ENCODE results near the gene AKNA. TPM values are rescaled to one million over a fixed set of nuclear protein-coding genes. Genes with fewer than 3 reads are reported as not detected.

Gene AKNA
- total RNA-seq, 4 donors from 2014 or later, result 34.8 to 63.2 (median 48.6) TPM

GRCh38 chr9:114359801-114360200 is 28.0 kb downstream of the AKNA start:
- Histone ChIP-seq H3K4me1 (peaks cover 0 to 10% (median under 1%) of the 10 kb centered on the region in 4 donors), H3K4me3 (no peak overlapping the region), H3K27ac (no peak overlapping the region), H3K27me3 (no peaks in the 10 kb centered on the region), H3K9me3 (no peaks in the 10 kb centered on the region), H3K36me3 (peaks cover 0 to 80% (median 38%) of the 10 kb centered on the region in 4 donors)
- intact Hi-C loops (cut with DNase I; ENCODE audit: low total_unique reads) (no loop called here), in situ Hi-C loops (cut with MboI; ENCODE audit: low pct_ligation_motif_present in 1 of 4, low pct_unique_long_range_greater_than_20kb in 1 of 4, low sequenced_read_pairs in 3 of 4) (no loop called here)
- WGBS, 2 donors (ENCODE audit: low coverage in 1 of 2), result 99% methylated on average over 7 of the region's 7 CpGs; no CpG with 5 or more reads in 1 of the 2 donors
- no peak for DNase-seq
- TF ChIP-seq EP300 (IDR thresholded peaks at IDR 0.05; ENCODE audit: low read depth) (no peak), POLR2AphosphoS5 (IDR thresholded peaks at IDR 0.05) (no peak), POLR2A (IDR thresholded peaks at IDR 0.05) (no peak)
- TF ChIP-seq, protein P1, sequence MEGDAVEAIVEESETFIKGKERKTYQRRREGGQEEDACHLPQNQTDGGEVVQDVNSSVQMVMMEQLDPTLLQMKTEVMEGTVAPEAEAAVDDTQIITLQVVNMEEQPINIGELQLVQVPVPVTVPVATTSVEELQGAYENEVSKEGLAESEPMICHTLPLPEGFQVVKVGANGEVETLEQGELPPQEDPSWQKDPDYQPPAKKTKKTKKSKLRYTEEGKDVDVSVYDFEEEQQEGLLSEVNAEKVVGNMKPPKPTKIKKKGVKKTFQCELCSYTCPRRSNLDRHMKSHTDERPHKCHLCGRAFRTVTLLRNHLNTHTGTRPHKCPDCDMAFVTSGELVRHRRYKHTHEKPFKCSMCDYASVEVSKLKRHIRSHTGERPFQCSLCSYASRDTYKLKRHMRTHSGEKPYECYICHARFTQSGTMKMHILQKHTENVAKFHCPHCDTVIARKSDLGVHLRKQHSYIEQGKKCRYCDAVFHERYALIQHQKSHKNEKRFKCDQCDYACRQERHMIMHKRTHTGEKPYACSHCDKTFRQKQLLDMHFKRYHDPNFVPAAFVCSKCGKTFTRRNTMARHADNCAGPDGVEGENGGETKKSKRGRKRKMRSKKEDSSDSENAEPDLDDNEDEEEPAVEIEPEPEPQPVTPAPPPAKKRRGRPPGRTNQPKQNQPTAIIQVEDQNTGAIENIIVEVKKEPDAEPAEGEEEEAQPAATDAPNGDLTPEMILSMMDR (IDR thresholded peaks at IDR 0.05), result no peak

- WGBS, 2 donors (ENCODE audit: low coverage in 1 of 2), result 97% methylated on average over 9 of the region's 9 CpGs; no CpG with 5 or more reads in 1 of the 2 donors
- no peaks in the 10 kb centered on the region for H3K4me1 ChIP-seq
- no peaks in the 10 kb centered on the region for H3K9me3 ChIP-seq
- TF ChIP-seq POLR2AphosphoS5 (IDR thresholded peaks at IDR 0.05) (no peak), EP300 (IDR thresholded peaks at IDR 0.05; ENCODE audit: low read depth) (no peak)
- H3K36me3 ChIP-seq, result peaks cover 0 to 80% (median 38%) of the 10 kb centered on the region in 4 donors
- H3K4me3 ChIP-seq, result no peak overlapping the region
- no peak for DNase-seq
- intact Hi-C loops (cut with DNase I; ENCODE audit: low total_unique reads), result no loop called here
- H3K27me3 ChIP-seq, result no peaks in the 10 kb centered on the region
- in situ Hi-C loops (cut with MboI; ENCODE audit: low pct_ligation_motif_present in 1 of 4, low pct_unique_long_range_greater_than_20kb in 1 of 4, low sequenced_read_pairs in 3 of 4), result no loop called here
- H3K27ac ChIP-seq, result no peak overlapping the region
Observed at GRCh38 chr9:114357911-114358328, 29.9 kb downstream of the AKNA start.

DNA sequence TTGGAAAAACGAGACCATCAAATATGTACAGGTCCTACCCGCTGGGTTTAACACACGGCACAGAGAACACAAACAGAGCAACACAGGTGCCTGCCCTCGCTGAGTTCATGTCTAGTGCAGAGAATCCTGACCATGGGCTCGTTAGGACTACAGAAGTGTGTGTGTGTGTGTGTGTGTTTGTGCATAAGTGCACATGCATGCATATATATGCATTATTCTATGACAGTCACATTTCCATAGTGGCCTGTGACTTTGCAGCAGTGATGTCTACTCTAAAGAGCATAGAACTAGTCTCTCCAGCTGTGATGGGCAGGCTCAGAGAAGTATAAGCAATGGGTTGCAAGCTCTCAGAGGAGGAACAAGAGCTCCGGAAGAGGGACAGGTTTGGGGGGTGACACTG is 30.4 kb downstream of the AKNA start:
- Histone ChIP-seq H3K4me1 (no peaks in the 10 kb centered on the region), H3K27ac (no peak overlapping the region), H3K36me3 (peaks cover 0 to 80% (median 38%) of the 10 kb centered on the region in 4 donors), H3K27me3 (no peaks in the 10 kb centered on the region), H3K4me3 (no peak overlapping the region), H3K9me3 (no peaks in the 10 kb centered on the region)
- TF ChIP-seq POLR2AphosphoS5 (IDR thresholded peaks at IDR 0.05), result no peak
- TF ChIP-seq, protein P1 (IDR thresholded peaks at IDR 0.05), result no peak
- no peak for TF ChIP-seq POLR2A (IDR thresholded peaks at IDR 0.05)
- TF ChIP-seq EP300 (IDR thresholded peaks at IDR 0.05; ENCODE audit: low read depth), result no peak
- in situ Hi-C loops (cut with MboI; ENCODE audit: low pct_ligation_motif_present in 1 of 4, low pct_unique_long_range_greater_than_20kb in 1 of 4, low sequenced_read_pairs in 3 of 4) (no loop called here), intact Hi-C loops (cut with DNase I; ENCODE audit: low total_unique reads) (no loop called here)
- 80 to 92% methylated on average over 1 to 6 of the region's 6 CpGs for WGBS, 2 donors (ENCODE audit: low coverage in 1 of 2)
- no peak for DNase-seq

DNA sequence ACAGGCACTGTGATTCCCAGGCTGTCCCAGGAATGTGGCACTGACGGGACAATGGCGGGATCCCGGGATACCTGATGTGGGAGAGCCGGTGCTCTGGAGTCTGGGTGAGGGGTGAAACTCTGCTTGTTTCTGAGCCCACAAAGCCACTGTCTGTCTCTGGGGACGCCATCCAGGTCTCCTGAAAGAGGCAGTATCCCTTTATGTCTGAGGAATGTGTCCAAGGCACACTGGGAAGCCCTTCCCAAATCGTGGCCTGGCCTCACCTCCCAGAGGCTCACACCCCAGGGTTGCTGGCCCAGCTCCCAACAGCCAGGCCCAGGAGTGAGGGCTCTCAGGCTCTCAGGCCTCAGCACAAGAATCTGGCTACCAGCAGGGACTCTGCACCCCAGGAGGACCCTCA is 31.0 kb downstream of the AKNA start:
- no peak overlapping the region for H3K4me3 ChIP-seq
- 85% methylated on average over 6 of the region's 6 CpGs; no CpG with 5 or more reads in 1 of the 2 donors for WGBS, 2 donors (ENCODE audit: low coverage in 1 of 2)
- intact Hi-C loops (cut with DNase I; ENCODE audit: low total_unique reads), result no loop called here
- H3K9me3 ChIP-seq, result no peaks in the 10 kb centered on the region
- H3K4me1 ChIP-seq, result no peaks in the 10 kb centered on the region
- DNase-seq, result no peak
- TF ChIP-seq EP300 (IDR thresholded peaks at IDR 0.05; ENCODE audit: low read depth) (no peak), POLR2AphosphoS5 (IDR thresholded peaks at IDR 0.05) (no peak), POLR2A (IDR thresholded peaks at IDR 0.05) (no peak)
- TF ChIP-seq, protein P1 (IDR thresholded peaks at IDR 0.05), result no peak
- peaks cover 0 to 77% (median 38%) of the 10 kb centered on the region in 4 donors for H3K36me3 ChIP-seq
- no peaks in the 10 kb centered on the region for H3K27me3 ChIP-seq
- in situ Hi-C loops (cut with MboI; ENCODE audit: low pct_ligation_motif_present in 1 of 4, low pct_unique_long_range_greater_than_20kb in 1 of 4, low sequenced_read_pairs in 3 of 4), result no loop called here
- no peak overlapping the region for H3K27ac ChIP-seq

- DNase-seq, result no peak
- Histone ChIP-seq H3K36me3 (peaks cover 0 to 73% (median 34%) of the 10 kb centered on the region in 4 donors), H3K27me3 (no peaks in the 10 kb centered on the region), H3K9me3 (no peaks in the 10 kb centered on the region), H3K27ac (no peak overlapping the region), H3K4me1 (no peaks in the 10 kb centered on the region), H3K4me3 (no peak overlapping the region)
- intact Hi-C loops (cut with DNase I; ENCODE audit: low total_unique reads) (no loop called here), in situ Hi-C loops (cut with MboI; ENCODE audit: low pct_ligation_motif_present in 1 of 4, low pct_unique_long_range_greater_than_20kb in 1 of 4, low sequenced_read_pairs in 3 of 4) (no loop called here)
- 98% methylated on average over 6 of the region's 6 CpGs; no CpG with 5 or more reads in 1 of the 2 donors for WGBS, 2 donors (ENCODE audit: low coverage in 1 of 2)
- TF ChIP-seq POLR2A (IDR thresholded peaks at IDR 0.05) (no peak), EP300 (IDR thresholded peaks at IDR 0.05; ENCODE audit: low read depth) (no peak), POLR2AphosphoS5 (IDR thresholded peaks at IDR 0.05) (no peak)
- TF ChIP-seq, protein P1 (IDR thresholded peaks at IDR 0.05), result no peak
Observed at GRCh38 chr9:114355821-114356220, 32.0 kb downstream of the AKNA start.
